ENCODE results near the gene AFF1.
A peak's percentile ranks its signal among the peaks of the same experiment; 100 is the strongest.
"Not testable (repeated sequence)": the region's sequence is repeated elsewhere in the genome, so short reads cannot be mapped to it uniquely, and the experiment has no call there.

Gene AFF1

DNA sequence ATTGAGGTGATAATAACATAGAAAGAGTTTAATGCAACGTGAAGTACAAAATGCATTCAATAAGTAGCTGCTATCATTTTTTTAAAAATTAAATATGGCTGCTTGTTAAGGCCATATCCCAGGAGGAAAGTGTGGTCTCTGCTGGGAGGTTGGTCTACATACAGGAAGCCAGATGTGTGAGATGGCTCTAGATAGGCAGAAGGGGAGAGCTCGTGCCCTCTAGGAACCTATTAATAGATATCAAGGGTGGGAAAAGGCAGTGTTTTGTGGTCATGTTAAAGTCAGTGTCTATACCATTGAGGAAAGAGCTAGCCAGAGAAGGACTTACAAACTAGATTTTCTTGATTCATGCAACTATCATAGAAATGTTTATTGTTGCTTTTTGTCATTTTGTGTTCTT lies 145.2 kb downstream of the AFF1 start:
- DNase-seq (ENCODE audit: low read depth in 3 of 3), result no peak

DNA sequence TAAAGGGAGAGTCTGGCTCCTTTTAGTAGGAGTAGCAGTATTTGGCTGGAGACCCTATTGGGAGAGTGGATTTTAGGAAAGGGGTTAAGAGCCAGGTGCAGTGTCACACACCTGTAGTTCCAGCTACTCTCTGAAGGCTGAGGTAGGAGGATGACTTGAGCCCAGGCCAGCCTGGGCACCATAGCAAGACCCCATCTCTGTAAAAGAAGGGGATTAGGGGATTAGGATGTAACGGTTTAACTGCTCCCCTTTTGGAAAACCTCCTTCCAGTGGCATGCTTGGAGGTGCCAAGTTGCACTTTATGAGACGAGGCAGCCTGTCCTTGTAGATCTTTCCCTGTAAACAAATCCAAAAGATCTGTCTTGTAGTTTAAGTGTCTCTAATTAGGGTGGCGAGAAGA lies 145.7 kb downstream of the AFF1 start:
- DNase-seq (ENCODE audit: low read depth in 3 of 3), result no peak

DNA sequence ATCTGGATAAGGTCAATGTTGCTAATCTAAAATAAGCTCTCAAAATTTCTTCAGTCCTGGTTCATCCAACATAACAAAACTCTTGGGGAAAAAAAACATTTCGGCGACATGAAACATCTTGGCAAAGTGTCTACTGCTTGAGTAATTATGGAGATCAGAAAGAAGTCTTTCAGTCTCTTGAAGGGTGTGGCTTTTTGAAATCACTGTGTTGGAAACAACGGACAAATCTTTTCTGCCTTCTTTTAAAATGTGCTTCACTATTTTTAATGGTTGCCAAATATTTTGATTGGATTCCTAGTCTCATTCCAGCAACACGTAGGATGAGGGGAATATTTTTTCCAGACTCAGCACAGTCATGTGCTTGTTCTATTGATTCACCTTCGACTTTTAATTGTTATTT lies 147.0 kb downstream of the AFF1 start:
- no peak for DNase-seq (ENCODE audit: low read depth in 3 of 3)

DNA sequence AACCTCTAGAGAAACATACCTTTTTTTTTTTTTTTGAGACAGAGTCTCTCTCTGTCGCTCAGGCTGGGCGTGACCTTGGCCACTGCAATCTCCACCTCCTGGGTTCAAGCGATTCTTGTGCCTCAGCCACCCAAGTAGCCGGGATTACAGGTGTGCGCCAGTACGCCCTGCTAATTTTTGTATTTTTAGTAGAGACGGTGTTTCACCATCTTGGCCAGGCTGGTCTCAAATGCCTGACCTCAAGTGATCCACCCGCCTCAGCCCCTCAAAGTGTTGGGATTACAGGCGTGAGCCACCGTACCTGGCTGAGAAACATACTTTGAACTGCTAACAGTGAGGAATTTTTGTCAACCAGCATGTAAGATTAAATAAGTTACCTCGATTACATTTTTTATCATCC lies 150.9 kb downstream of the AFF1 start:
- not testable (repeated sequence) for DNase-seq (ENCODE audit: low read depth in 3 of 3)

DNA sequence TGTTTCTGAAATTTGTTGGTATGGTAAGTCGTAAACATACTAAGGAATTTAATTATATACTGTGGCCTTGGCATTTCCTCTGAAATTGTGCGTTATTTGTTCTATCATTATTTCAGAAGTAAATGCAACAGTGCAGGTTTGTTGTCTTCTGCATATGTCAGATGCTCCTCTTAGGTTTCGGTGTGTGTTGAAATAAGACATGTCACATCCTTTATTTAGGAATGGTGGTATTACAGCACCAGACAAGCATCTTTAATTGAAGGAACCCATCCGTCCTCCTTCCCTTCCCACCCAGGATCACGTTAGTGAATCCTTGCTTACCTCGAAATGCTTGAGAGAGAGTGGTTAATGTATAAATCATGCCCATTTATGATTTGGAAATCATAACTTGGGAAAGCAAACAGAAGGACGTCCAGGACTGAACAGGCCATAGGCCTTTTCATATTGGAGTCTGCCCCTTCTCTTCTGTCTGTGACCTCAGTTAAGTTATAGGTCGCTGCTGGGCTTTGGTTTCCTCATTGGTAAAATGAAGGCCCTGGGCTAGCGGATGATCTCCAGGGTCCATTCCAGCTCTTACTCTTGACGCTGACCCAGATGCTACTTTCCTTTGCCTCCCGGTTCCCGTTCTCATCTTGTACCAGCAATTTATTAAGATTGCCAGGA lies 151.5 kb downstream of the AFF1 start:
- no peak for DNase-seq (ENCODE audit: low read depth in 3 of 3)

DNA sequence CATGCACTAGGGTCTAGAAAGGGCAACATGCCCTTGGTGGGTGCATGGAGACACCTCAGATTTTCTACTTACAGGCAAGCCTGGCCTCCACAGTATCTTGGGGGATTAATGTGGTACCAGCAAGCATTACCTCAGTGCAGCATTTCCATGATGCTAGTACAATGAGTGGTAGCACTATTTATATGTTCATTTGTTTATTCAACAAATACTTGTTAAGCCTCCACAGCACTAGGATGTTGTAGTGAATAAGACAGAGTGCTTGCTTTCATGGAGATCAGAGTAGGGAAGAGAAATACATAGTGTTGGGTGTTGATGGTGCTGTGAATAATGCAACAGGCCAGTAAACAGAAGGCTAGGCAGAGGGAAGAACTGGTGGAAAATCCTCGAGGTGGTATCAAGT lies 152.2 kb downstream of the AFF1 start:
- DNase-seq (ENCODE audit: low read depth in 3 of 3), result no peak

DNA sequence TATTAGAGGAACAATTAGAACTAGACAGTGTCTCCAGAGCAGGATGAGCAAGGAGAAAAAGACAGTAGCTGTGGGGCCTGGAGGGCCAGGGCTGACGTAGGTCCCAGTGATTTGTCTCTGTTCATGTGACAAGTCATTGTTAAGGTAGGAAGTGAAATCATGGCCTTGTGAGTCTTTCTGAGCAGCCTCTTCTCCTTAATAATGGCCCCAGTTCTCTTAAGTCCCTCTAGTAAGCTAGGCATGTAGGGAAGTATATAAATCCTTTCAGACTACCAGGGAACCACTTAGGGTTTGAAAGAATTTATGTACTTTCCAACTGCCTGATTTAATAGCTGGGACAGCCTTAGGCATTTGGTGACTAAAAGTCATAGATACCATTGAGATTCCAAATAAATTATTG lies 152.6 kb downstream of the AFF1 start:
- DNase-seq (ENCODE audit: low read depth in 3 of 3), result no peak

DNA sequence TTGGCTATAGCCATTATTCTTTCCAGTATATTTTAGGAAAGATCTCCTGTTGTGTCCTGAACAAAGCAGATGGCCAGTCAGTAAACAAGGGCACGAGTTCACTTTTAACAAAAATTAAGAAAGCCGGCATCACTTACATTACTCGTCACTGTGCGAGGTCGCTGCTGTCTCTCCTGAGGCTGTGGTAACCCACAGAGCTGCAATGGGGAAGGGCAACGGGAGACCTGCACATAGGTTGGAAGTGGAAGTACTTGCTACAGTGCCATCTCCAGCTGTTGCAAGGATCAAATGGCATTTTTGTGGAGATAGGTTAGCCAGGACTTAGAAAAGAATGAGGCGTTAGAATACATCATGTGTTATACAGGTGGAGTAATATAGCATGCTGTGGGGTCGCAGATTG lies 153.4 kb downstream of the AFF1 start:
- no peak for DNase-seq (ENCODE audit: low read depth in 3 of 3)

DNA sequence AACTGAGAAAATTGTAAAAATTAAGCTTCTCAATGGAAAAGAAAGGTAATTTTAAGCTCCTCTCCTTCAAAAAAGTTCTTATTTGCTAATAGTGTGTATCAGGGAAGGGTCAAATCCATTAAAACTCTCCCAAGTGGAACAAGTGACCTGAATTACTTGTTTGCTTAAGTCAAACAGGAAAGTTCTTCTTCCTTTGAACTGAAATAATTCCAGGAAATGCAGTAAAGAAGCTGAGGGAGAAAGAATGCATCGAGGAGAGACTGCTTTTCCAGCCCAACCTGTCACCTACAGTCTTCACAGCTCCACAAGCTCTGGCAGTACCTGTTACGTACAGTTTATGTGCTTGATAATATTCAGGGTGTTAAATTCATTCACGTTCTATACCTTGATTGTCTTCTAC lies 154.6 kb downstream of the AFF1 start:
- no peak for DNase-seq (ENCODE audit: low read depth in 3 of 3)

DNA sequence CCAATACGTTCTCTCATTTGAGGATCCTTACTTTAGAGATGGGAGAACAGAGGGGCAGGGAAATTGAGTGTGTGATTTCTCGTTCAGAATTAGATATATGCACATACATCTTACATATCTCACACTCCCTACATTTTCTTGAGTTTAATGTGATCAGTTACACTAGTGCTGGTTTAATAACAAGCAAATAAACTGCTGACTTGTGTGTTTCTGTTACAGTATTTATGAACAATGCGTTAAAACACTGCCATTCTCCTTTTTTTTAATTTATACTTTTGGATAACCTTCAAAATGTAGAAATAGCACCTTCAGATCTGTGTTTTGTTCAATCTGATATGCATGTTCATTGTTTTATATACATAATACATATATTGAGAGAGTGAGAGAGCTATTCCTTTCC lies 155.5 kb downstream of the AFF1 start:
- no peak for DNase-seq (ENCODE audit: low read depth in 3 of 3)

DNA sequence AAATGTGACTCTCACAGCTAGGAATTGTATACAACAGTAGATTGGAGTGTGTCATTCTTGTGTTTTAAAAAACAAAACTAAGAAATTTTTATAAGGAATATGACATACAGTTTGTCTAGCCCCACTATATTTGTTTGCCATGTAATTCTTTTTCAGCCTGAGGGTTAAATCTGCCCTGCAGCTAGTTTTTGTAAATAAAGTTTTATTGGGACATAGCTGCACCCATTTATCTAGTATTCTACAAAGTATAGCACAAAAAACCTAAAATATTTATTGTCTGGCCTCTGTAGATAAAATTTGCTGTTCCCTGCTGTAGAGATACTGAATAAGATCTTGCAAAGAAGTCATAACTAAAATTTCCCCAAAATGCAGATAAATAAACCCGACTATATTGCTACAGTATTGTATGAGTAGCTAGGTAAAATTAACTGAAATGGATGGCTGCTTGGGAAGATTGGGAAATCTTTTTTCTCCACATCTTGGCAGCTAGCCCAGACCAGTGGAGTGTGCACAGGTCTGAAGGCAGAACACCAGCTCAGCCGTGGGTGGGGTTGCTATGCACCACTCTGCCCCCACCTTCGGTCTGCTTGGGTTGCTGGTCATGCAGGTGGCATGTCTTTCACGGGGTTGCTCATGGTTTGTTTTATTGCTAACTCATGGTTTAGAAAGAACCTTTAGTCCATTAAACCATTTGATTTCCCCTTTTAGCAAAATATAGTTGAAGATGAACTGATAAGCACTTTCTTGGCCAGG lies 157.8 kb downstream of the AFF1 start:
- DNase-seq (ENCODE audit: low read depth in 3 of 3), result no peak

DNA sequence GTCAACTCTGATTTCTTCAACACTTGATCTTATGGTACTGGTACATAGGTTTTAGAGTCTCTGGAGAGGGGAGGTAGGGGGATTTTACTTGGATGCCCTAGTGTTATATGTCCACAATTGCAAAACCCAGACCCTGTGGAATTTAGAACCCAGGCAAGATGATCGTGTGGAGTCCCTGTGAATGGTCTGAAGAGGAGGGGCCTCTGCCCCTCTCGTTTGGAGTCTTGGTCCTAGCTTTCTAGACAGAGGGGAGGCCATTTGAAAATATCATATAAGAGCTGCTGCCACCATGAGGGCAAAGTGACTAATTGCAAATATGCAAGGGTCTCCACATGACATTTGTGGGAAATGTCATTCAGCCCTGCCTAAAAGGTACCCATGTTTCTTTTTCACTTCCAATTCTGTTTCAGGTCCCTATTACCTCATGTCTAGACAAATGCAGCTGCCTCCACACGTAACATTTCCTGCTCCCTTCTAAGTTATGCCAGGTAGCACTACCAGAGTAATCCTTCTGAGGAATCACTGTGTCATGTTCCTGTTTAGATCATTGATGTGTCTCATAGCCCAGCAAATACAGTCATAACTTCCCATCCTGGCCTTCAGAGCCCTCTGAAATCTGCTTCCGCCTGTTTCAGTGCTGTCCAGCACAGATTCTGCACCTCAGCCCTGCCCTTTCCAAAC lies 158.8 kb downstream of the AFF1 start:
- peak in 1 of 3 experiments; percentile 24 for DNase-seq (ENCODE audit: low read depth in 3 of 3)

DNA sequence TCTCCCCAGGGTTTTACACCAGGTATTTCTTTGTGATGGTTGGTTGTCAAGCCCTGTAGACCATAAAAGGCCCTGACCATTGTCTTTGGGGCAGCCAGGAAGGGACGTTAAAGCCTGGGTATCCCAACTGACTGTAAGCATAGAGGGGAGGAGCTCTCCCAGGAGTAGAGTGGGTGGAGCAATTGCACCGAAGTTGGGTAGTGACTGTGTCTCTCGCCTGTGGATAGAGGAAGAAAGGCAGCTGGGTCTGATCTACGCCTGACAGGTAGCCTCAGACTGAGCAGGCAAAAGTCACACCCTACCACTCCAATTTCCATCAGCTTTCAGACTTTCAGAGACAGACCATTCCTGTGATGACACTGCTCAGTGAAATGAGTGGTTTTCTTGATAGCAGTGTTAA lies 162.3 kb downstream of the AFF1 start:
- DNase-seq (ENCODE audit: low read depth in 3 of 3), result no peak

DNA sequence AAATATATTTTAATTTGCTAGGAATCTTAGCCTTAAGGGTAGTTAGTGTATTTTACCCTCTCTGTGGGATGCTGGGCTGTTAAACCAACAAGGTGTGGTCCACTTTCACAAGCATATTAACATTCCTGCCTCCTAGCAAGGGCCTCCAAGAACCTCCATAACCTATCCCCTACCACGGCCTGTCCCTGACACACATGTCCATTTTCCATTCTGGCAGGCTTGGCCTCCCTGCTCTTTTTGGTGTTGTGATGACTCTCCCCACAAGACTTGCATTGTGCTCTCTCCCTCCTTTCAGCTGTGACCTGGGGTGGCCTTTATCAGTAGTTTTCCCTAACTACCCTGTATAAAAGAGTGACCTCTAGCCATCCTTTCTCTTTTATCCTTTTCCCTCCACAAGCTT lies 165.4 kb downstream of the AFF1 start:
- DNase-seq (ENCODE audit: low read depth in 3 of 3), result no peak

DNA sequence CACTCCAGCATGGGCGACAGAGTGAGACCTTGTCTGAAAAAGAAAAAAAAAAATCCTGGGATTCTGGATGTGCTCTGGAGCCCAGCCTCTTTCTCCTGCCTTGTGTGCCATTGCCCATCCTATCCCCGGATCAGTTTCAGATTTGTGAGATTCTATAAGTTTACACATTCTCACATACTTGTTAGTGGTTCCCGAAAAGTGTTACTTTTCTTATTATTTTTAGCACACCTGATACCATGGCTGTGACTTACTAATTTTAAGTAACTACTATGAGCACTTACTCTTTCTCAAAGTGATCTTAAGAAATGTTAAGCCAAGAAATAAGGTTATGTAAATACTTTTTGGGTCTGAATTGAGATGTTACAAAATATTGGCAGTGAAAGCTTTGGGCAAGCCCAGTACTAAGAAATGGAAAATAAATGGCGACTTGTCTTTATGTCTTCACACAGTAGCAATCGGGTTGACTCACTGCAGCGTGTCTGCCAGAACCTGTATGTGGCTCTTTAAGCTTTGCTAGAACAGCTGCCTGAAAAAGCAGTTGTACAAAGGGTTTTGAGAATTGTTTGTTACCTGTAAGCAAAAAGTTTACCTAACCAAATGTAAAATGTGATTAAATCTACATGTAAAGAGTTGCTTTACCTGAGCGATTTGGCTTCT lies 166.9 kb downstream of the AFF1 start:
- no peak for DNase-seq (ENCODE audit: low read depth in 3 of 3)

DNA sequence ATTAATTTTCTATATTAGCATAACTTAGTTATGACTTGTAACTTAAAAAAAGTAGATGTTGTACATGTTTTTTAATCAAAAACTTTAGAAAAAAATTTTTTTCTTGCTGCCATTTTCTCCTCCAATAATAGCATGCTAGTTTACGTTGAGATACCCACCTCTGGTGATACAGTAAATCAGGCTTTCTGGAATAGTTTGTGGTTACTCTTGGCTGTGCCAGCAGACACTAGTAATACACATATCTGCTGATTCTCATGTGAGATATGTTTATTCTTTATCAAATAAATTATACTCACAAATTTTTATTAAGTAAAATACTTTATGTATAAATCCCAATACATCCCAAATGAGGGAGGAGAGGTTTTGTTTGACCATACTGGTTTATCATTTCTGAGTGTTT lies 168.3 kb downstream of the AFF1 start:
- DNase-seq (ENCODE audit: low read depth in 3 of 3), result no peak

DNA sequence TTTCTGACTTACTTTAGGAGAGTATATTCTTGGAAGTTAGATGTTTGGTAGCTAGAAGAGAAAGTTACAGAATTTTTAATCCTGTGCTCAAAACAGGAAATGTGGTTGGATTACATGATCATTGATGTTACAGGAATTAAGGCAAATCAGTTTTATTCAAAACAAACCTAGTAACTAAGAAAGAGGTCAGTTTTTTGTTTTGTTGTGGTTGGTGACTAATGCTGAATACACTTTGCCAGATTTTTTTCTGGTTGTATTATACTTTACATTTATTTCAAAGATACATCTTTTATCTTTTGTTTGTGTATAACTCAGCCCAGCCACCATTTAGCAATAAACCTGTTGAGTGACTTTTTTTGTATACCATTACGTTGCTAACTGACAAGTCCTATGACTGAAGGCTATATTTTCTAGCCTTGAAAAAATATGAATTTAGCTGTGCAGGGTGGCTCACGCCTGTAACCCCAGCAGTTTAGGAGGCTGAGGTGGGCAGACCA lies 168.9 kb downstream of the AFF1 start:
- no peak for DNase-seq (ENCODE audit: low read depth in 3 of 3)

DNA sequence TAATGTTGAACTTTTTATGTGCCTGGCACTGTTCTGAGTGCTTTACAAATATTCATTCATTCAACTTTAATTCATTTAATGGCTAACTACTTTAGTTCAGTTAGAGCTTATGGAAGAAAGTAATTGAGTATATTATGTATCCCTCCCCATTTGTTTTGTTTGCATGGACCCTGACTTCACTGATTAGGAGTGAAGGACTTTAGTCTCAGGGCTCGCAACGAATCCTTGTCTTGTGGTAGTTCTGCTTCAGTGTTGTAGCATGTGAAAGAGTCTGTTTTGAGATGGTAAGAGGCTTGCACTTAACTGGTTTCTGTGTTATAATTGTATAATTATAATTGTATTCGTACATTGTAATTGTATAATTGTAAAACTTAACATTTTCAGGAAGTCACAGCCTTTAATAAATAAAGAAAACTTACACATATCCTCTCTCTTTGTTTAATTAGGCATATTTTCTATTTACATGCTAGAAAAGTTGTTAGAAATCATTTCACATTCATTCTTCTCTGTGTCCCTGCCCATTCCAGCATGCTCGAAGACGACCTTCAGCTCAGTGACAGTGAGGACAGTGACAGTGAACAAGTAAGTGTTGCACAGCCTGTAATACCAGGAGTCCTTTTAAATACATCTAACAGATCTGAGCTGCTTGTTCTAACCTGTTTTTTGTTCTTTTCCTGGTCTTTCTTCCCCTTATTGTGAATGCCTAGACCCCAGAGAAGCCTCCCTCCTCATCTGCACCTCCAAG lies 170.5 kb downstream of the AFF1 start:
- DNase-seq (ENCODE audit: low read depth in 3 of 3), result no peak

DNA sequence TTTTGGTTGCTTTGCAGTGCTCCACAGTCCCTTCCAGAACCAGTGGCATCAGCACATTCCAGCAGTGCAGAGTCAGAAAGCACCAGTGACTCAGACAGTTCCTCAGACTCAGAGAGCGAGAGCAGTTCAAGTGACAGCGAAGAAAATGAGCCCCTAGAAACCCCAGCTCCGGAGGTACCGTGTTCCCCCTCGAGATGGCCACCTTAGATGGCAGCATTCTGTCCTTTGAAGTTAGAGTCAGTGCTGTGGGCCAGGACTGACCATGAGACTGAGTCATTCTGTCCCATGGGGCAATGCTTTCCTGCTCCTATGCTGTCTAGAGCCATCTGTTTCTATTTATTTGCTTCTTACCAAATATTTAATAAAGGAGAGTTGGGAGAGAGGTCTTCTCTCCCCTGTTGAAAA lies 173.3 kb downstream of the AFF1 start:
- DNase-seq (ENCODE audit: low read depth in 3 of 3), result no peak

DNA sequence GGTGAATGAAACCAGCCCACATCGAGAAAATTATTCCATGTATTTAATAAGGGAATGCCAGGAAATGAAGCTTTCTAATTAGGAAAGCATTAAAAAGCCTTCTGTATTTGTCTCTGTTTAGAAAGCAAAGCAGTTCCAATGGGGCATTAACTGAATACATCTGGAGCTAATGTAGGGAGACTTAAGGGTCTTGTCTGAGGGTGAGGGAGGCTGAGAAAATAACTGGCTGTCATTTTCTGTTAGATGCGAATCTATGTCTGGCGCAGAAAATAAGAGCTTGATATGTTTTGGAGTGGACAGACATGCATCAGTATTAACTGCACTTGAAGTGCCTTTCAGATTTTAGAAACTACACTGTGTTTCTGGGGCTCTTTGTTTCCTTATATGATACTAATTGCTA lies 174.3 kb downstream of the AFF1 start:
- no peak for DNase-seq (ENCODE audit: low read depth in 3 of 3)

DNA sequence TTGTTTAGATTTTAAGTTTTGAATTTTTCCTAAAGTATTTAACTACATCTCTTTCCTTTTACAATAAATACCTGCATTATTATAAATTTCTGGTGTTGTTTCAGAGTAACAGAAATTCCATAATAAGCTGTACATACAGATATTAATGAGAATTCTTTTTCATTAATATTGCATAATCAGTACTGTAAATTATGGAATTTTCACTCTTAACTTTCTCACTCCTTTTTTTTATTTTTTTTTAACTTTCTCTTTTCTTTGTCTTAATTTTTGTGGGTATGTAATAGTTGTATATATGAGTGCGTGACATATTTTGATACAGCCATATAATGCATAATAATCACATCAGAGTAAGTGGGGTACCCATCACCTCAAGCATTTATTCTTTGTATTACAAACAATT lies 175.1 kb downstream of the AFF1 start:
- no peak for DNase-seq (ENCODE audit: low read depth in 3 of 3)

DNA sequence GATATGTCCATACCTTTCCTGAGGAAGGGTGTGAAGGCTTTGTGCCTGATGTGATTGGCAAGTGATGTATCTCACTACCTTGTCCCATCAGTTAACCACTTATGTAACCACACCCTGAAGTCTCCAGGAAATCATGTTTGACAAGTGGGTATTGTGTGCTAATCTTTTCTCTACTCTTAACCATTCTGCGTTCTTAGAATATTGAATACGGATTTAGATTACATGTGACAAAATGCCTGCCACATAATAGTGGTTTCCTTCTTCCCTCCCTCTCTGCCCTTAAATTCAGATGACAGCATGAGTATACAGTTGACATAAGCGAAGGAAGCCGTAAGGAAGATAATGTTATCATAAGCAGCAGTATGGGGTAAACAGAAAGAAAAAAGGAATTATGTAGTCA lies 177.3 kb downstream of the AFF1 start:
- no peak for DNase-seq (ENCODE audit: low read depth in 3 of 3)

Data from stimulated activated CD4-positive, alpha-beta T cell treated with anti-CD3 and anti-CD28 coated beads, TNF-alpha, amount 100 ng/mL, for 24 hours (primary cell).